GM12865 (cell line): ENCODE measurements around the gene LSM3.

ENCODE experiments used
- DNase-seq: peaks from one replicate; pipeline ENCODE4 v3.0.0; 2010; ENCODE audit warnings: low read depth
- H3K4me3 ChIP-seq: 2 replicates; pipeline ENCODE4 v1.5.1; 2011; ENCODE audit warnings: mild to moderate bottlenecking, low read depth, low read length, control low read depth
- TF ChIP-seq, protein P1 (sequence below): IDR thresholded peaks from 2 replicates; pipeline ENCODE4 v1.5.1; 2011; ENCODE audit warnings: low read length, control low read depth, low read depth, inconsistent platforms; ENCODE audit not compliant: insufficient read depth; ENCODE audit errors: missing control alignments

LSM3 gene

DNA sequence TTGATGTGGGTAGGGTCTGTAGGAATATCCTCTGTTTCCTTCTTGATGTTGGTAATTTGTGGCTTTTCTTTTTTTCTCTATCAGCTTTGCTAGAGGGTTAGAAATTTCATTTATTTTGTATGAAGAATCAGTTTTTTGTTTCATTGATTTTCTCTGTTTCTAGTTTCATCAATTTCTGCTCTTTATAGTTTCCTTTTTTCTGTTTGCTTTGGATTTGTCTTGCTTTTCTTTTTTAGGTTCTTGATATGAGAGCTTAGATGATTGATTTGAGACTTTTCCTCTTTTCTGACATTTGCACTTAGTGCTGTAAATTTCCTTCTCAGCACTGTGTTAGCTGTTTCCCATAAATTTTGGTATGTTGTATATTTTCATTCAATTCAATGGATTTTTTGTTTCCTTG is 61.3 kb downstream of the LSM3 start:
- TF ChIP-seq, protein P1, sequence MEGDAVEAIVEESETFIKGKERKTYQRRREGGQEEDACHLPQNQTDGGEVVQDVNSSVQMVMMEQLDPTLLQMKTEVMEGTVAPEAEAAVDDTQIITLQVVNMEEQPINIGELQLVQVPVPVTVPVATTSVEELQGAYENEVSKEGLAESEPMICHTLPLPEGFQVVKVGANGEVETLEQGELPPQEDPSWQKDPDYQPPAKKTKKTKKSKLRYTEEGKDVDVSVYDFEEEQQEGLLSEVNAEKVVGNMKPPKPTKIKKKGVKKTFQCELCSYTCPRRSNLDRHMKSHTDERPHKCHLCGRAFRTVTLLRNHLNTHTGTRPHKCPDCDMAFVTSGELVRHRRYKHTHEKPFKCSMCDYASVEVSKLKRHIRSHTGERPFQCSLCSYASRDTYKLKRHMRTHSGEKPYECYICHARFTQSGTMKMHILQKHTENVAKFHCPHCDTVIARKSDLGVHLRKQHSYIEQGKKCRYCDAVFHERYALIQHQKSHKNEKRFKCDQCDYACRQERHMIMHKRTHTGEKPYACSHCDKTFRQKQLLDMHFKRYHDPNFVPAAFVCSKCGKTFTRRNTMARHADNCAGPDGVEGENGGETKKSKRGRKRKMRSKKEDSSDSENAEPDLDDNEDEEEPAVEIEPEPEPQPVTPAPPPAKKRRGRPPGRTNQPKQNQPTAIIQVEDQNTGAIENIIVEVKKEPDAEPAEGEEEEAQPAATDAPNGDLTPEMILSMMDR, result no peak
- H3K4me3 ChIP-seq, result no peak overlapping the region
- DNase-seq, result no peak

DNA sequence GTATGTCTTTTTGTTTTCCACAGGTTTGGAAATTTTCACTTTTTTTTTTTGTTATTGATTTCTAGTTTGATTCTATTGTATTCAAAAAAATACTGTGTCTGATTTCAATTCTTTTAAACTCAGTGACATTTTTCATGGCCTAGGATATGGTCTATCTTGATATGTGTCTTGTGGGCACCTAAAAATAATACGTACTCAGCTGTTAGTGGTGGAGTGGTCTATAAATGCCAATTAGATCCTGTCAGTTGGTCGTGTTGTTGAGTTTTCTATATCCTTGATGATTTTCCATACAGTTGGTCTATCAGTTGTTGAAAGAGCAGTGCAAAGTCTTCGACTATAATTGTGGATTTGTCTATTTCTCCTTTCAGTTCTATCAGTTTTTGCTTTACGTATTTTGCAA is 61.7 kb downstream of the LSM3 start:
- no peak overlapping the region for H3K4me3 ChIP-seq
- DNase-seq, result no peak
- TF ChIP-seq, protein P1, result no peak

DNA sequence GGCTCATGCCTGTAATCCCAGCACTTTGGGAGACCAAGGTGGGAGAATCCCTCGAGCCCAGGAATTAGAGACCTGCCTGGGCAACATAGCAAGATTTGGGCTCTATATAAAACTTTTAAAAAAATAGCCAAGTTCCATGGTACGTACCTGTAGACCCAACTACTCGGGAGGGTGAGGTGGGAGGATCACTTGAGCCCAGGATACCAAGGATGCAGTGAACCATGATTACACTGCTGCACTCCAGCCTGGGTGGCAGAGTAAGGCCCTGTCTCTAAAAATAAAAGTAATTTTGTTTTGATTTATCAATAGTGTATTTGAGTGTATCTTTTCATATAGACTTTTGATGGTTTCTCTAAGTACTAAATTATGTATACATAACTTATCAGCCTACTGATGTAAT is 63.1 kb downstream of the LSM3 start:
- TF ChIP-seq, protein P1, result no peak
- no peak overlapping the region for H3K4me3 ChIP-seq
- DNase-seq, result no peak

DNA sequence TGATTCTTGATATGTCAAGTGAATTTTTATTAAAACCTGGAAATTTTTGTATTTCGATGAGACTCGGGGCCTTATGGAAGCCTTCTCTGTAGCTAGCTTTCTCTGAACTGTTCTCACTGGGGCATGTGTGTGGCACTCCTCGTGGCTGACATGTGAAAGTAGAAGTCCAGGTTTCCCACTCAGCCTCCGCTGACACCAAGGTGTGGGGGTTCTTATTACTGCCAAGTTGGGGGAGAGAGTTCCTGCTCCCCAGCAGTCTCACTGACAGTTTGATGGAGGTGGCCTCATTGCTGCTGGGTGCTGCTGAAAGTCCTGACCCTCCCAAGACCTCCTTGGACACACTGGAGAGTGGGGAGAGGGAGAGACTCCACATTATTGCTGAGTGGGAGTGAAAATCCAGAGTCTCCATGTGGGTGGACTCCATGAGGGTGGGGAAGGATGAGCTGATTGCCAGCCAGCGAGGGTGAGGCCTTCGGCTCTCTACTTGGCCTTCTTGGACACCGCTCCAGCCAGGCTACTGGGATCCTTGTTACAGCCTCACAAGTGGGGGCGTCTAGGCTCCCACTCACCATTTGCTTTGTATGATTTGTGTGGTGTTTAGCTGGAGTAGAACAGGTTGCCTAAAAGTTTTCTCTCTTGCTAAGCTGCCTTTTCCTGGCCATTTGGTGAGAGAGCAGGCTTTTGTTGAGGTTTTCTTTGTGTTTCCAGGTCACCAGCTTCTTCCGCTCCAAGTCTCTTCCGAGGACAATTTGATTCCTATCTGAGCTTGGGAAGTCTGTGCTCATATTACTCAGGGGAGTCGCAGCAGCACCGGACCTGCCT is 64.1 kb downstream of the LSM3 start:
- H3K4me3 ChIP-seq, result no peak overlapping the region
- TF ChIP-seq, protein P1, result no peak
- no peak for DNase-seq

DNA sequence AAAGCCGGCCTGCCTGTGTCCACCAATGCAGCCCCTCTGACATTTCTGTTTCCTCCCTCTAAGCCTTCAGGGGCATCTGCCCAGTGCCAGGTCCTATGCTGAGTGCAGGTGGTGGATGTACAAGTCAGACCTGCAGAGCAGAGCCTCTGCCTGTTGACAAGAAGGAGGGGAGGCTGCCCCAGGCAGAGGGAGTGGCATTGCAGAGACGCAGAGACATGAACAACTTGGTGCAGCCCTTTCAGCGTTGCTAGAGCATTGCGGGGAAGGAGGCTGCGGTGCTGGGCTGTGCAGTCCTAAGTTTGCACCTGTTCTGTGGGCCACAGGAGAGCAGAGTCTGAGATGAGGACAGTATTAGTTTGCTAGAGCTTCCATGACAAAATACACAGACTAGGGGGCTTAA is 65.2 kb downstream of the LSM3 start:
- H3K4me3 ChIP-seq, result no peak overlapping the region
- DNase-seq, result no peak
- TF ChIP-seq, protein P1, result no peak

DNA sequence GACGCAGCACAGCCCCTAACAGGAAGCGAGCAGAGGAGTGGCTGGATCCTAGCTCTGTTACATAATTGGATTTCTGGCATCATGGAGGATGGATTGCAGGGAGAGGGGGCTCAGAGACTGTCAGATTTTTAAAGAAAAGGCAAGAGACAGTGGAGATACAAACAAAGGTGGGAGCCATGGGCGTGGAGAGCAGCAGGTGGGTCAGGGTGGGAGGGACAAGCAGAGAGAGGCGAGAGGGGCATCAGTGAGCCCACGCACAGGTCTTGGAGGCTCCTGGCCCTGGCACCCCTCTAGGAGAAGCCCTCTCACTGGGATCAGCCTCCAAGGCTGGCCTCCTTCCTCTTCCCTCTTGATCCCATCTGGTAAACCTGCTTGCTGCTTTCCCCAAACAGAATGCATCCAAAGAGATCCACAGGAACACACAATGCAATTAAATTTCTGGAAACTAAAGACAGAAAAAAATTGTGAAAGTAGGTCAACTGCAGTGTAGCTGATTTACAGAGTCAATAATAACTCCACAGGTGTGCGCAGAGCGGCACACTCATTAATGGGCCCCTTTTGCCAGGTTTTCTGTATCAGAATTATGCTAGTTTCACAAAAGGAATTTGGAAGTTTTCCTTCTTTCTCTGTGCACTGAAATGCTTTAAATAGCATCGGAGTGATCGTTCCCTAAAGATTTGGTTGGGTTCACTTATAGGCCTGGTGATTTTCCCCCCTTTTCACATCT is 66.1 kb downstream of the LSM3 start:
- DNase-seq, result no peak
- TF ChIP-seq, protein P1, result no peak
- no peak overlapping the region for H3K4me3 ChIP-seq
